H9 (cell line): ENCODE measurements around the gene FBH1. TPM values are rescaled to one million over a fixed set of nuclear protein-coding genes. Genes with fewer than 3 reads are reported as not detected.

ENCODE experiments used
- DNase-seq: peaks from one replicate; pipeline ENCODE4 v3.0.0-alpha.2; 2017
- H2AFZ ChIP-seq: one replicate; pipeline ENCODE4 v1.6.1; 2013; ENCODE audit warnings: mild to moderate bottlenecking, low read length, control low read depth, moderate library complexity
- H2AK5ac ChIP-seq: 2 replicates; pipeline ENCODE4 v1.6.1; 2013; ENCODE audit warnings: low read length, control low read depth, mixed read lengths; ENCODE audit not compliant: insufficient read length
- H2BK120ac ChIP-seq: one replicate; pipeline ENCODE4 v1.6.1; 2013; ENCODE audit warnings: low read depth, mild to moderate bottlenecking, low read length, control low read depth, inconsistent platforms; ENCODE audit not compliant: poor library complexity, severe bottlenecking
- H2BK12ac ChIP-seq: 2 replicates; pipeline ENCODE4 v1.6.1; 2013; ENCODE audit warnings: low read length, control low read depth, mixed read lengths, low read depth; ENCODE audit not compliant: insufficient read length
- H2BK15ac ChIP-seq: 2 replicates; pipeline ENCODE4 v1.6.1; 2013; ENCODE audit warnings: low read depth, low read length, control low read depth
- H2BK20ac ChIP-seq: one replicate; pipeline ENCODE4 v1.6.1; 2013; ENCODE audit warnings: low read depth, mild to moderate bottlenecking, low read length, control low read depth, inconsistent platforms; ENCODE audit not compliant: poor library complexity, severe bottlenecking
- H2BK5ac ChIP-seq: 2 replicates; pipeline ENCODE4 v1.6.1; 2013; ENCODE audit warnings: low read length, control low read depth, mixed read lengths; ENCODE audit not compliant: insufficient read length
- H3K14ac ChIP-seq: 2 replicates; pipeline ENCODE4 v1.6.1; 2013; ENCODE audit warnings: low read length, control low read depth; ENCODE audit not compliant: insufficient read depth
- H3K18ac ChIP-seq: 2 replicates; pipeline ENCODE4 v1.6.1; 2013; ENCODE audit warnings: low read depth, mild to moderate bottlenecking, mixed read lengths, low read length, control low read depth; ENCODE audit not compliant: insufficient read length
- H3K23ac ChIP-seq: 2 replicates; pipeline ENCODE4 v1.6.1; 2013; ENCODE audit warnings: low read length, control low read depth, mixed read lengths, low read depth; ENCODE audit not compliant: insufficient read length
- H3K23me2 ChIP-seq: 2 replicates; pipeline ENCODE4 v1.6.1; 2013; ENCODE audit warnings: low read depth, mild to moderate bottlenecking, mixed read lengths, low read length, control low read depth; ENCODE audit not compliant: insufficient read length, poor library complexity, severe bottlenecking
- H3K27ac ChIP-seq: 2 replicates; pipeline ENCODE4 v1.5.1; 2013; ENCODE audit warnings: low read length, control low read depth, mixed read lengths, low read depth; ENCODE audit not compliant: insufficient read length
- H3K27me3 ChIP-seq: 2 replicates; pipeline ENCODE4 v1.6.1; 2013; ENCODE audit warnings: low read length, control low read depth, inconsistent platforms; ENCODE audit not compliant: insufficient read depth
- H3K4ac ChIP-seq: 2 replicates; pipeline ENCODE4 v1.6.1; 2013; ENCODE audit warnings: low read depth, mild to moderate bottlenecking, control low read depth, inconsistent platforms, low read length, moderate library complexity
- H3K4me1 ChIP-seq: 2 replicates; pipeline ENCODE4 v1.6.1; 2013; ENCODE audit warnings: low read length, control low read depth, inconsistent platforms; ENCODE audit not compliant: insufficient read depth
- H3K4me2 ChIP-seq: 2 replicates; pipeline ENCODE4 v1.6.1; 2013; ENCODE audit warnings: low read length, control low read depth, mixed read lengths; ENCODE audit not compliant: insufficient read length, insufficient read depth
- H3K56ac ChIP-seq: 2 replicates; pipeline ENCODE4 v1.6.1; 2013; ENCODE audit warnings: low read depth, mild to moderate bottlenecking, mixed read lengths, low read length, control low read depth; ENCODE audit not compliant: insufficient read length
- H3K79me1 ChIP-seq: 2 replicates; pipeline ENCODE4 v1.6.1; 2013; ENCODE audit warnings: low read depth, mild to moderate bottlenecking, moderate library complexity, low read length, control low read depth, inconsistent platforms; ENCODE audit not compliant: insufficient read depth, poor library complexity, severe bottlenecking
- H3K79me2 ChIP-seq: 2 replicates; pipeline ENCODE4 v1.6.1; 2013; ENCODE audit warnings: low read length, control low read depth, inconsistent platforms; ENCODE audit not compliant: insufficient read depth
- H3K9ac ChIP-seq: 2 replicates; pipeline ENCODE4 v1.6.1; 2013; ENCODE audit warnings: low read length, control low read depth, mixed read lengths; ENCODE audit not compliant: insufficient read length; ENCODE audit errors: extremely low read depth
- H3K9me3 ChIP-seq: one replicate; pipeline ENCODE4 v1.6.1; 2013; ENCODE audit warnings: low read depth, low read length, inconsistent platforms; ENCODE audit not compliant: control insufficient read depth
- H3T11ph ChIP-seq: one replicate; pipeline ENCODE4 v1.6.1; 2013; ENCODE audit warnings: mild to moderate bottlenecking, low read length, control low read depth, inconsistent platforms
- H4K20me1 ChIP-seq: one replicate; pipeline ENCODE4 v1.6.1; 2013; ENCODE audit not compliant: control insufficient read depth, insufficient read length, insufficient read depth
- H4K5ac ChIP-seq: 2 replicates; pipeline ENCODE4 v1.6.1; 2013; ENCODE audit warnings: low read depth, mild to moderate bottlenecking, mixed read lengths, low read length, control low read depth; ENCODE audit not compliant: insufficient read length
- H4K8ac ChIP-seq: replicated peaks from 2 replicates; pipeline ENCODE4 v1.6.1; 2013; ENCODE audit warnings: low read length, control low read depth, mixed read lengths, low read depth; ENCODE audit not compliant: insufficient read length
- H4K91ac ChIP-seq: 2 replicates; pipeline ENCODE4 v1.6.1; 2013; ENCODE audit warnings: low read depth, mild to moderate bottlenecking, moderate library complexity, mixed read lengths, low read length, control low read depth; ENCODE audit not compliant: insufficient read length
- H3K27ac Mint-ChIP-seq, 3 experiments: 2 replicates in 2 of 3; 3 replicates in 1 of 3; pipeline ENCODE4 v1.8.0; 2020 to 2021; ENCODE audit warnings: mixed read lengths in 3 of 3, mild to moderate bottlenecking in 1 of 3, moderate library complexity in 1 of 3
- H3K27me3 Mint-ChIP-seq: 2 replicates; pipeline ENCODE4 v1.8.0; 2021; ENCODE audit warnings: low read depth, mild to moderate bottlenecking, moderate library complexity, mixed read lengths
- H3K36me3 Mint-ChIP-seq, 3 experiments: 2 replicates in 2 of 3; 3 replicates in 1 of 3; pipeline ENCODE4 v1.8.0; 2020 to 2021; ENCODE audit warnings: low read depth in 3 of 3, mixed read lengths in 3 of 3; ENCODE audit not compliant: insufficient read depth in 1 of 3
- H3K4me1 Mint-ChIP-seq, 2 experiments: 2 replicates each; pipeline ENCODE4 v1.8.0; 2020; ENCODE audit warnings: mixed read lengths in 2 of 2
- H3K4me3 Mint-ChIP-seq, 2 experiments: 2 replicates in 1 of 2; 3 replicates in 1 of 2; pipeline ENCODE4 v1.8.0; 2020 to 2021; ENCODE audit warnings: mild to moderate bottlenecking in 2 of 2, mixed read lengths in 2 of 2, moderate library complexity in 1 of 2
- H3K9me3 Mint-ChIP-seq, 2 experiments: 2 replicates in 1 of 2; 3 replicates in 1 of 2; pipeline ENCODE4 v1.8.0; 2020; ENCODE audit warnings: mild to moderate bottlenecking in 2 of 2, mixed read lengths in 2 of 2, moderate library complexity in 1 of 2
- WGBS: extraction: QIAGEN DNeasy Blood & Tissue Kit; methylation state at CpG from one replicate; pipeline ENCODE4 v1.1.7; 2013; ENCODE audit warnings: missing lambda C conversion rate, low lambda C conversion rate, mixed read lengths; ENCODE audit not compliant: insufficient read length; ENCODE audit errors: extremely low coverage; 5-methylcytosine and 5-hydroxymethylcytosine counted together
- total RNA-seq: library from RNA; stranded (reverse); gene quantifications from 2 replicates; pipeline ENCODE4 v1.2.1, GENCODE V29; 2021
- TF ChIP-seq, protein P1 (sequence below): fragments of 200-600 bp; sonication (generic); conservative IDR thresholded peaks from 3 replicates; pipeline ENCODE4 v1.8.0; 2021; ENCODE audit warnings: antibody characterized with exemption, mild to moderate bottlenecking

FBH1 gene
- total RNA-seq, 1 experiment from 2014 or later: 52.2 TPM

DNA sequence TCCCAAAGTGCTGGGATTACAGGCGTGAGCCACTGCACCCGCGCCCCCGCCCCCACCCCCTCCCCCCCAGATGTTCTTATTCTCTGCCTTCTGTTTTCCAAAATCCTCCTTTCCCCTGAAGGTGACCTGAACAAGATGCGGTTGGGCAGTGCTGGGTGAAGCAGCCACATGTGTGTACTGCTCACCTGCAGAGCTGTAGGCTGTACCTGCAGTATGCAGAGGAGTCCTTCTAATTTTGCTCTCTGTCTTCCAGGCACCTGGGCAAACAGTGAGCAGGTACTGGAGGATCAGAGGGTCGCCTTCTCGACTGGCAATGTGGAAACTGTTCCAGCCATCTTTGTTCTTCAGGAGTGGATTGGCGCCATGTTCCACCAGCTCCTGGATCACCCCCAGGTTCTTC lies 2.4 kb upstream of the FBH1 start:
- Histone ChIP-seq H3K56ac (no peak overlapping the region), H2BK15ac (no peak overlapping the region), H3K27me3 (no peaks in the 10 kb centered on the region), H3K79me1 (no peaks in the 10 kb centered on the region), H3K9me3 (no peaks in the 10 kb centered on the region), H3K4me2 (no peak overlapping the region), H2BK20ac (no peak overlapping the region), H3K14ac (no peak overlapping the region), H3K79me2 (peaks cover 6% of the 10 kb centered on the region; the same call in 1 of the 2 replicates), H4K91ac (no peak overlapping the region), H3K23ac (no peak overlapping the region), H2BK12ac (no peak overlapping the region), H3K23me2 (peaks cover 9% of the 10 kb centered on the region), H2AFZ (no peak overlapping the region), H2BK5ac (no peak overlapping the region), H3K9ac (no peak overlapping the region), H4K8ac (no peak overlapping the region), H3K4ac (no peak overlapping the region), H3K4me1 (peaks cover 5% of the 10 kb centered on the region; the same call in 1 of the 2 replicates), H3K27ac (no peak overlapping the region), H2AK5ac (no peak overlapping the region), H2BK120ac (no peak overlapping the region), H4K5ac (no peak overlapping the region), H3T11ph (no peak overlapping the region), H4K20me1 (no peaks in the 10 kb centered on the region), H3K18ac (no peak overlapping the region)
- no peaks in the 10 kb centered on the region for H3K27me3 Mint-ChIP-seq
- peaks cover 31 to 53% (median 52%) of the 10 kb centered on the region in 3 experiments for H3K36me3 Mint-ChIP-seq
- no peak for DNase-seq
- peaks cover 24 to 30% of the 10 kb centered on the region in 2 experiments for H3K4me1 Mint-ChIP-seq
- no peak overlapping the region for H3K27ac Mint-ChIP-seq
- TF ChIP-seq, protein P1, sequence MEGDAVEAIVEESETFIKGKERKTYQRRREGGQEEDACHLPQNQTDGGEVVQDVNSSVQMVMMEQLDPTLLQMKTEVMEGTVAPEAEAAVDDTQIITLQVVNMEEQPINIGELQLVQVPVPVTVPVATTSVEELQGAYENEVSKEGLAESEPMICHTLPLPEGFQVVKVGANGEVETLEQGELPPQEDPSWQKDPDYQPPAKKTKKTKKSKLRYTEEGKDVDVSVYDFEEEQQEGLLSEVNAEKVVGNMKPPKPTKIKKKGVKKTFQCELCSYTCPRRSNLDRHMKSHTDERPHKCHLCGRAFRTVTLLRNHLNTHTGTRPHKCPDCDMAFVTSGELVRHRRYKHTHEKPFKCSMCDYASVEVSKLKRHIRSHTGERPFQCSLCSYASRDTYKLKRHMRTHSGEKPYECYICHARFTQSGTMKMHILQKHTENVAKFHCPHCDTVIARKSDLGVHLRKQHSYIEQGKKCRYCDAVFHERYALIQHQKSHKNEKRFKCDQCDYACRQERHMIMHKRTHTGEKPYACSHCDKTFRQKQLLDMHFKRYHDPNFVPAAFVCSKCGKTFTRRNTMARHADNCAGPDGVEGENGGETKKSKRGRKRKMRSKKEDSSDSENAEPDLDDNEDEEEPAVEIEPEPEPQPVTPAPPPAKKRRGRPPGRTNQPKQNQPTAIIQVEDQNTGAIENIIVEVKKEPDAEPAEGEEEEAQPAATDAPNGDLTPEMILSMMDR: no peak
- H3K4me3 Mint-ChIP-seq: peak overlapping the region; percentile 80 to 97; a peak in 4 of 5 replicates
- WGBS: no CpG with 5 or more reads among the region's 8 CpGs
- no peaks in the 10 kb centered on the region for H3K9me3 Mint-ChIP-seq
